ENCODE measurements around the gene RUSC1.
A peak's percentile ranks its signal among the peaks of the same experiment; 100 is the strongest.

RUSC1 gene

DNA sequence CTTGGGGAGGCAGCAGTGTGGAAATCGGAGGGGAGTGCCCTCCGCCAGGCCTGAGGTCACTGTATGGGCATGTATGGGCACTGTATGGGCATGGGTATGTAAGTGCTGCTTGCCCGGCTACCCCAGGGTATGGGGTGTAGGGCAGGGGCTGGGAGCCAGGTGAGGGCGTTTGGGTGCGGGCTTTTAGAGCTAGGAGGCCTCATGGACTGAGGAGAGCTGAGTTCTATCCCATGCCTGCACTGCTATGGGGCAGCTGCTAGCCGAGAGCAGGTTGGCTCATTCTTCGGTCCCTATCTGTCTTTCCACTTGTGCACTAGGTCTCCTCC is 24.8 kb upstream of the RUSC1 start:
- H3K4me1 ChIP-seq (ENCODE audit: control insufficient read depth, insufficient read depth, low read length) = no peaks in the 10 kb centered on the region
- H3K27me3 ChIP-seq (ENCODE audit: control insufficient read depth in 1 of 2, insufficient read depth in 2 of 2, low read length in 2 of 2) = peaks cover 18 to 27% of the 10 kb centered on the region in 2 donors
- H3K27ac ChIP-seq (ENCODE audit: low read length) = no peak overlapping the region
- no peaks in the 10 kb centered on the region for H3K9me3 ChIP-seq (ENCODE audit: control insufficient read depth in 2 of 2, low read length in 2 of 2)
- H3K4me3 ChIP-seq (ENCODE audit: low read length in 2 of 2) = no peak overlapping the region
- H3K36me3 ChIP-seq (ENCODE audit: control insufficient read depth in 2 of 2, insufficient read depth in 2 of 2, low read length in 2 of 2) = no peaks in the 10 kb centered on the region
- H3K9ac ChIP-seq (ENCODE audit: low read length in 2 of 2) = no peak overlapping the region

DNA sequence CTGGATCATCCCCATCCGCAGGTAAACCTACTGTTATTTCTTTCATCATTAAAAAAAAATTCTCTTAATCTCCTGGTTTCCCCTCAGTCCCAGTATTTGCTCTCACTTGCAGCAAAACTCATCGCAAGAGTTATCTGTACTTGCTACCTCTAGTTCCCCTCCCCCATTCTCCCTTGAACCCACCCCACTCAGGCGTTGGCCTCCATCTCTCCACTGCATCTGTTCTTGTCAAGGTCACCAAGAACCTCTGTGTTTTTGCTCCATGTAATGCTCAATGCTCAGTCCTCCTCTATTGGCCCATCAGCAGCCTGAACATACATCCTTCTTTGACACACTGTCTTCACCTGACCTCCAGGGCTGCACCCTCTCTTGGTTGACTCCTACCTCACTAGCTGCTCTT is 24.0 kb upstream of the RUSC1 start:
- H3K27me3 ChIP-seq (ENCODE audit: control insufficient read depth in 1 of 2, insufficient read depth in 2 of 2, low read length in 2 of 2) = peaks cover 18 to 27% of the 10 kb centered on the region in 2 donors
- no peak overlapping the region for H3K27ac ChIP-seq (ENCODE audit: low read length)
- no peaks in the 10 kb centered on the region for H3K4me1 ChIP-seq (ENCODE audit: control insufficient read depth, insufficient read depth, low read length)
- no peaks in the 10 kb centered on the region for H3K36me3 ChIP-seq (ENCODE audit: control insufficient read depth in 2 of 2, insufficient read depth in 2 of 2, low read length in 2 of 2)
- H3K9ac ChIP-seq (ENCODE audit: low read length in 2 of 2) = no peak overlapping the region
- no peaks in the 10 kb centered on the region for H3K9me3 ChIP-seq (ENCODE audit: control insufficient read depth in 2 of 2, low read length in 2 of 2)
- no peak overlapping the region for H3K4me3 ChIP-seq (ENCODE audit: low read length in 2 of 2)

- no peak overlapping the region for H3K4me3 ChIP-seq (ENCODE audit: low read length in 2 of 2)
- H3K9me3 ChIP-seq (ENCODE audit: control insufficient read depth in 2 of 2, low read length in 2 of 2) = no peaks in the 10 kb centered on the region
- no peak overlapping the region for H3K27ac ChIP-seq (ENCODE audit: low read length)
- peaks cover 18 to 27% of the 10 kb centered on the region in 2 donors for H3K27me3 ChIP-seq (ENCODE audit: control insufficient read depth in 1 of 2, insufficient read depth in 2 of 2, low read length in 2 of 2)
- no peaks in the 10 kb centered on the region for H3K36me3 ChIP-seq (ENCODE audit: control insufficient read depth in 2 of 2, insufficient read depth in 2 of 2, low read length in 2 of 2)
- no peaks in the 10 kb centered on the region for H3K4me1 ChIP-seq (ENCODE audit: control insufficient read depth, insufficient read depth, low read length)
- no peak overlapping the region for H3K9ac ChIP-seq (ENCODE audit: low read length in 2 of 2)
These were observed 23.3 kb upstream of the RUSC1 start for GRCh38 chr1:155297384-155297783.

DNA sequence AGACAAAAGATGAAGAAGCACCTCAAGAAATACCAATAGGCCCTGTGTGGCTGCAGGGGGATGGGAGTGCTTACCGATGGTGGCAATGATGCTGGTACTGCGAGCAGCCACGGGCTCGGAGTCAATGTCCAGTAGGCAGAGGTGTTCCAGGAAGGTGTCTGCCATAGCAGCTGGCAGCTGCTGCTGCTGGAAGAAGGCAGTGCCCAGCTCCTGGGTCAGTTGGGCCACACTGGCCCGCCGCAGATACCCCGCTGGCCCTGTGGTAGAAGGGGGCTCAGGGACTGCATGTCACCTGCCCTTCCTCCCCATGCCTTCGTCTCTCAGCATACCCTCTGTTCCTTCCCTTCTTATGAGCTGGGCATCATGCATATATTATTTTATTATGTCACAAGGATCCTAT is 20.7 kb upstream of the RUSC1 start:
- Histone ChIP-seq H3K4me3 (ENCODE audit: low read length in 2 of 2) (no peak overlapping the region), H3K36me3 (ENCODE audit: control insufficient read depth in 2 of 2, insufficient read depth in 2 of 2, low read length in 2 of 2) (no peaks in the 10 kb centered on the region), H3K4me1 (ENCODE audit: control insufficient read depth, insufficient read depth, low read length) (no peaks in the 10 kb centered on the region)

DNA sequence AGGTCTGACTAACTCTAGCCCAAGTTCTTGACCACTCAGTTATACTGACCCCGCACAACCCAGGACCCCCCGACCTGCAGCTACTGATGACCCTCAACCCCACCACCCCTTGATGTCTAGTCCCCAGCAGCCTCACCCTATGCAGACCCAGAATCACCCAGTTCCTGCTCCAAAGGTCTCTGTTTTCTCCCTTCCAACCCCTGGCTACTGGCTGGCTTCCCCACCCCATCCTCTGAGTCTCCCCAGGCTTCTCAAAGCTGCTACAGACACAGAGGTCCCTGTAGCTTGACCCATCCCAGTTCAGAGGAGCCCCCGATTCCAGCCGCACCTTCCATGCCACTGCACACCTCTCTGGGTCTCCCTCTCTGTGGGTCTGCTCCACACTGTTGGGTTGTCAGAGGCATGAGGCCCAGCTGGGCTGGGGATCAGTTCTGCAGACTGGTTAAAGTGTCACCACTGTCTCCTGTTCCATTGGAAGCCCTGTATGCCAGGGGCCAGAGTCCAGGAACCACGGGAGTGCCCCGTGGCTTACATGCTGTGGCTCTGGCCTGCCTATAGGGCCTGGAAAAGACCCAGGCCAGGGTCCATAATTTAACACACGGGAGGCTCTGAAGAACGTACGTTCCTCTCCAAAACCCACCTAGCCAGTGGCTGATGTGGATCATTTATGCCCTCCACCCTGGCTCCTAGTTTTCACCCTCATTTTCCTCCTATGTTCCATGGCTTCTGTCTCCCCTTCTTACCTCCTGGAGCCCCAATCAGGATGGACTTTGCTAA is 20.0 kb upstream of the RUSC1 start:
- Histone ChIP-seq H3K9ac (ENCODE audit: low read length in 2 of 2) (no peak overlapping the region), H3K9me3 (ENCODE audit: control insufficient read depth in 2 of 2, low read length in 2 of 2) (no peaks in the 10 kb centered on the region), H3K4me3 (ENCODE audit: low read length in 2 of 2) (no peak overlapping the region), H3K27ac (ENCODE audit: low read length) (no peak overlapping the region), H3K27me3 (ENCODE audit: control insufficient read depth in 1 of 2, insufficient read depth in 2 of 2, low read length in 2 of 2) (peaks cover 3 to 12% of the 10 kb centered on the region in 2 donors), H3K4me1 (ENCODE audit: control insufficient read depth, insufficient read depth, low read length) (no peaks in the 10 kb centered on the region), H3K36me3 (ENCODE audit: control insufficient read depth in 2 of 2, insufficient read depth in 2 of 2, low read length in 2 of 2) (no peaks in the 10 kb centered on the region)

More for the DNA sequence above, 20.7 kb upstream of the RUSC1 start:
- no peaks in the 10 kb centered on the region for H3K9me3 ChIP-seq (ENCODE audit: control insufficient read depth in 2 of 2, low read length in 2 of 2)
- H3K27ac ChIP-seq (ENCODE audit: low read length) = no peak overlapping the region
- H3K27me3 ChIP-seq (ENCODE audit: control insufficient read depth in 1 of 2, insufficient read depth in 2 of 2, low read length in 2 of 2) = peaks cover 10 to 17% of the 10 kb centered on the region in 2 donors
- no peak overlapping the region for H3K9ac ChIP-seq (ENCODE audit: low read length in 2 of 2)

DNA sequence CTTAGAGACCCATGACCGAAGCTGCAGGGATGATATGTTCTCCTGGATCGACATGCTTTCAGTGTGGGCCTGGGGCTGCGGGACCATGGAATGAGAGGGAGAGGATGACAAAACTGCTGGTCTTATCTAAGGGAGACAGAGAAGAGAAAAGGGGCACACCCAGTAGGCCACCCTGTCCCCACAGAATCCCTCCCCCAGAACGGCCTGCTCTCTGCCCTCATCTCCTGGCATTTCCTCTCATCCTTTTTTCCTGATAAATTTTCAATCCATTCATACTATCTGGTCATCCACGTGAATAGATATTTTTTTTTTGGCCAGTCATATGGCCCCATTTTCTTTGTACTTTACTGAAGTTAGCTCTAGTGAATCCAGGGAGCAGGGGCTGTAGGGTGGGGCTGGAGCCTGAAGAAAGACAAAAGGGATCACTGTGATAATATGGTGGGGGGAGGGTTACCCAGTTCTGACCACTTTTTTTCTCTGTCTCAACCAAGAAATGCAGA is 19.3 kb upstream of the RUSC1 start, which contains the start of gene PKLR:
Gene PKLR, minus strand, starts transcription at position 97 of the 500 bp plus-strand sequence. Its CDS starts 43 bp downstream, at position 54.
- H3K4me3 ChIP-seq (ENCODE audit: low read length in 2 of 2) = no peak within 1 kb of the TSS

GRCh38 chr1:155304558-155305063 is 16.1 kb upstream of the RUSC1 start:
- Histone ChIP-seq H3K9ac (ENCODE audit: low read length in 2 of 2) (no peak overlapping the region), H3K36me3 (ENCODE audit: control insufficient read depth in 2 of 2, insufficient read depth in 2 of 2, low read length in 2 of 2) (no peaks in the 10 kb centered on the region), H3K4me3 (ENCODE audit: low read length in 2 of 2) (no peak overlapping the region), H3K27me3 (ENCODE audit: control insufficient read depth in 1 of 2, insufficient read depth in 2 of 2, low read length in 2 of 2) (no peaks in the 10 kb centered on the region), H3K9me3 (ENCODE audit: control insufficient read depth in 2 of 2, low read length in 2 of 2) (no peaks in the 10 kb centered on the region), H3K4me1 (ENCODE audit: control insufficient read depth, insufficient read depth, low read length) (peaks cover 12% of the 10 kb centered on the region), H3K27ac (ENCODE audit: low read length) (no peak overlapping the region)

More for the DNA sequence above, 19.3 kb upstream of the RUSC1 start, which contains the start of gene PKLR:
- H3K27ac ChIP-seq (ENCODE audit: low read length) = no peak within 1 kb of the TSS
- no peaks in the 10 kb centered on the region for H3K36me3 ChIP-seq (ENCODE audit: control insufficient read depth in 2 of 2, insufficient read depth in 2 of 2, low read length in 2 of 2)
- no peaks in the 10 kb centered on the region for H3K9me3 ChIP-seq (ENCODE audit: control insufficient read depth in 2 of 2, low read length in 2 of 2)
- H3K27me3 ChIP-seq (ENCODE audit: control insufficient read depth in 1 of 2, insufficient read depth in 2 of 2, low read length in 2 of 2) = peaks cover 0 to 8% of the 10 kb centered on the region in 2 donors
- H3K4me1 ChIP-seq (ENCODE audit: control insufficient read depth, insufficient read depth, low read length) = no peaks in the 10 kb centered on the region
- no peak within 1 kb of the TSS for H3K9ac ChIP-seq (ENCODE audit: low read length in 2 of 2)

DNA sequence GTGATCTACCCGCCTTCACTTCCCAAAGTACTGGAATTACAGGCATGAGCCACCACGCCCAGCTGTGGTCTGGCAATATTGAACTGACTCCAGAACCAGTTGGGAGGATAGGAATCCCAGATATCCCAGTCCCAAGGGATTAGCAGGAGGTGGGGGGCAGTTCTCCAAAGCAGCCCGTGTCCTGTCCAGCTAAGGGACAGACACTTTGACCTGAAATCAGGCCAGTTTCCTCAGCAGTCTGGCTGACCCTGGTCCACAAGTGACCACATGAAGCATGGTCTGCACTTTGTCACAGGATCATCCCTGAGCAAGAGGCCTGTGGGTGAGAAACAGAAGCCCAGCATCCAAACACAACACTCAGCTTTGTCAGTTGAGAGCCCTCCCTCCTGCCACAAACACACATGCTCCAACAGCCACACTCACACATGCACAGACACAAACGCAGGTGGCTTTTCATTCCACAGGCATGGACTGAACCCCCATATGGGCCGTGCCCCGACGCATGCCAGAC is 14.8 kb upstream of the RUSC1 start:
- H3K27ac ChIP-seq (ENCODE audit: low read length) = no peak overlapping the region
- no peaks in the 10 kb centered on the region for H3K27me3 ChIP-seq (ENCODE audit: control insufficient read depth in 1 of 2, insufficient read depth in 2 of 2, low read length in 2 of 2)

DNA sequence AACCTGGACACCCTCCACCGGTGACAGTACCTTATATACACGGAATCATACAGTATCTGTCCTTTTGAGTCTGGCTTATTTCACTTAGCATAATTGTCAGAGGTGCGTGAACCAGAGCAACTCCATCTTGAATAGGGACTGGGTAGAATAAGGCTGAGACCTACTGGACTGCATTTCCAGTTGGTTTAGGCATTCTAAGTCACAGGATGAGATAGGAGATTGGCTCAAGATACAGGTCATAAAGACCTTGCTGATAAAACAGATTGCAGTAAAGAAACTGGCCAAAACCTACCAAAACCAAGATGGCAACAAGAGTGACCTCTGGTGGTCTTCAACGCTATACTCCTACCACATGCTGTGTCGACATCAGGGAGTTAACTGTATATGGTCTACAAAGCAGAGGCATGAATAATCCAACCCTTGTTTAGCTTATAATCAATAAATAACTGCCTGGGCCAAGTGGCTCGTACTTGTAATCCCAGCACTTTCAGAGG is 13.4 kb upstream of the RUSC1 start:
- Histone ChIP-seq H3K9ac (ENCODE audit: low read length in 2 of 2) (no peak overlapping the region), H3K36me3 (ENCODE audit: control insufficient read depth in 2 of 2, insufficient read depth in 2 of 2, low read length in 2 of 2) (peaks cover 2 to 5% of the 10 kb centered on the region in 2 donors), H3K27me3 (ENCODE audit: control insufficient read depth in 1 of 2, insufficient read depth in 2 of 2, low read length in 2 of 2) (no peaks in the 10 kb centered on the region), H3K4me3 (ENCODE audit: low read length in 2 of 2) (no peak overlapping the region), H3K4me1 (ENCODE audit: control insufficient read depth, insufficient read depth, low read length) (peaks cover 17% of the 10 kb centered on the region), H3K9me3 (ENCODE audit: control insufficient read depth in 2 of 2, low read length in 2 of 2) (no peaks in the 10 kb centered on the region), H3K27ac (ENCODE audit: low read length) (no peak overlapping the region)

More for the DNA sequence above, 14.8 kb upstream of the RUSC1 start:
- no peak overlapping the region for H3K9ac ChIP-seq (ENCODE audit: low read length in 2 of 2)
- peaks cover 0 to 2% of the 10 kb centered on the region in 2 donors for H3K36me3 ChIP-seq (ENCODE audit: control insufficient read depth in 2 of 2, insufficient read depth in 2 of 2, low read length in 2 of 2)
- H3K4me3 ChIP-seq (ENCODE audit: low read length in 2 of 2) = no peak overlapping the region
- no peaks in the 10 kb centered on the region for H3K9me3 ChIP-seq (ENCODE audit: control insufficient read depth in 2 of 2, low read length in 2 of 2)
- peaks cover 17% of the 10 kb centered on the region for H3K4me1 ChIP-seq (ENCODE audit: control insufficient read depth, insufficient read depth, low read length)

DNA sequence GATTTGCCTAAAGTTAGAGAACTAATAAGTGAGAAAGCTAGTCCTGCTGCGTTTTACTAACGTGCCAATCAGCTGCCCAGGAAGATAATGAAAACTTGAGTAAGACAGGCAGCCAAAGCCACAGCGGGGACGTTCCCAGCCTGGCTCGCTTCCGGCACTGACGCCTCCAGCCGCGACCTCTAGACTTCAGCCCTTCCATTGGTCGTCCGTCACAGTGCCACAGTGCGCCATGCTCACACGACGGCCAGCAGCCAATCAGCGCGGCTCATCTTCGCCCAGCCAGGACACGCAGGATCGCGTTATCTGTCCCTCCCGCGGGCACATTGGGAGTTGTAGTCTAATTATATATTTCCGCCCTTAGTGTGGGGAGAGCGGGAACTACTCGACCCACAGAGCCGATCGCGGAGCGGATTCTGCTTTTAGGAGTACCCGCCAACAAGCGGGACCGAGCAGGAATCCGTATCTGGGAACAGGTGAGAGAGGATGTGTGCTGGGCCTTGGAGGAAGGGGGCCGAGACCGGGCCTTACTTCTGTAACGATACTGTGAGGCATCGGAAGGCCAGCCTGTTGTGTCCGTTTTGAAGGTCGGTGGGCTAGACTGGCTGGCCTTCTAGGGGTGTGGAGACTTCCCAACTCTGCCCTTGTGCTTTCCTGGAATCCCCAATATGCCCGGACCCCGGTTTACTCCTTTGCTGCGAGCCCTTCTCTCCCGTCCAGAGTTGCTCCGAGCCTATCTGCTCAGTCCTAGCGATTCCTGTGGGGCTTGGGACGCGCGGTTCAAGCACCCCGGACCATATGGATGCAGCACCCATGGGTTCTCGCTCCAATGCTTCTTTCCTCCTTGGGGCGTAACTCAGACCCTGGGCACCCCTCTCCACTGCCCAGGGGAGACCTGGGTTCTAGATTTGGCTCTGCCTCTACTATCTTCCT is 11.9 kb upstream of the RUSC1 start, which contains the start of gene FDPS:
Gene FDPS, plus strand, starts transcription at position 374 of the 930 bp plus-strand sequence. CDS start 924 bp downstream, outside the sequence.
- Histone ChIP-seq H3K4me3 (ENCODE audit: low read length in 2 of 2) (peak within 1 kb of the TSS; percentile 92 to 98), H3K27me3 (ENCODE audit: control insufficient read depth in 1 of 2, insufficient read depth in 2 of 2, low read length in 2 of 2) (no peaks in the 10 kb centered on the region), H3K9ac (ENCODE audit: low read length in 2 of 2) (peak within 1 kb of the TSS; percentile 91 to 96), H3K4me1 (ENCODE audit: control insufficient read depth, insufficient read depth, low read length) (peaks cover 17% of the 10 kb centered on the region), H3K27ac (ENCODE audit: low read length) (peak within 1 kb of the TSS; percentile 46), H3K9me3 (ENCODE audit: control insufficient read depth in 2 of 2, low read length in 2 of 2) (no peaks in the 10 kb centered on the region), H3K36me3 (ENCODE audit: control insufficient read depth in 2 of 2, insufficient read depth in 2 of 2, low read length in 2 of 2) (peaks cover 8 to 9% of the 10 kb centered on the region in 2 donors)
